DMS114 treated with DMSO at 0.1 percent for 48 hours (cell line): Measurements from ENCODE around the gene ARHGAP32.

Experiments used
- DNase-seq: peaks from one replicate; lab custom pipeline; 2025; ENCODE audit not compliant: unreplicated experiment; lab: John Stamatoyannopoulos, UW

The ARHGAP32 gene

GRCh38 chr11:128916681-128917080, 275.4 kb downstream of the ARHGAP32 start:
- DNase-seq: no peak

DNA sequence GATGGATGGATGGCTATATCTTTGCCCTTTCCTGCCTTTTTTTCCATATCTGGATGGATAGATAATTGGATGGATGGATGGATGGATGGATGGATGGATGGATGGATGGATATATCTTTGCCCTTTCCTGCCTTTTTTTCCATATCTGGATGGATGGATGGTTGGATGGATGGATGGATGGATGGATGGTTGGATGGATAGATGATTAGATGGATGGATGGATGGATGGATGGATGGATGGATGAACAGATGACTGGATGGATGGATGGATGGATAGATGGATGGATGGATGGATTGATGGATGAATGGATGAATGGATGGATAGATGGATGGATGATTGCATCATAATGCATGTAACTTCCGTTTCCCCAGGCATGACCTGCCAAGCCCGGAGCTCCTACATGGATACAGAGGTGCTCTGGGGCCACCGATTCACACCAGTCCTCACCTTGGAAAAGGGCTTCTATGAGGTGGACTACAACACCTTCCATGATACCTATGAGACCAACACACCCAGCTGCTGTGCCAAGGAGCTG, 276.0 kb downstream of the ARHGAP32 start:
- DNase-seq: no peak

DNA sequence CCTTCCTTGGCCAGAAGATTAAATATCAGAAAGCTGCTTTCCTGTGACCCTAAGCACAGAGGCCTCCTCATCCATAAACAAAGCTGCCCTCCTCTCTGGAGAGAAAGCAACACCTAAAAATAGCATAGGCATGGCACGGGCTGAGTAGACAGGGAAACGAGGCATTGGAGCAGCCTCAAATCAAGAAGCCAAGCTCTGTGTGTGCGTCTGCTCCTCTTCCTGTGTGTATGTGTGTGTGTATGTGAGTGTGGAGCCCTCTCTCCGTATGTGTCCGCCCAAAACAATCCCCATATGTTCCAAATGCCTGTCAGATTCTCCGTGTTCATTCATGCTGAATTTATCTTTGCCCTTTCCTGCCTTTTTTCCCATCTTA, 277.0 kb downstream of the ARHGAP32 start:
- DNase-seq: no peak
